Measurements from ENCODE around the gene NLGN1.

NLGN1 gene

DNA sequence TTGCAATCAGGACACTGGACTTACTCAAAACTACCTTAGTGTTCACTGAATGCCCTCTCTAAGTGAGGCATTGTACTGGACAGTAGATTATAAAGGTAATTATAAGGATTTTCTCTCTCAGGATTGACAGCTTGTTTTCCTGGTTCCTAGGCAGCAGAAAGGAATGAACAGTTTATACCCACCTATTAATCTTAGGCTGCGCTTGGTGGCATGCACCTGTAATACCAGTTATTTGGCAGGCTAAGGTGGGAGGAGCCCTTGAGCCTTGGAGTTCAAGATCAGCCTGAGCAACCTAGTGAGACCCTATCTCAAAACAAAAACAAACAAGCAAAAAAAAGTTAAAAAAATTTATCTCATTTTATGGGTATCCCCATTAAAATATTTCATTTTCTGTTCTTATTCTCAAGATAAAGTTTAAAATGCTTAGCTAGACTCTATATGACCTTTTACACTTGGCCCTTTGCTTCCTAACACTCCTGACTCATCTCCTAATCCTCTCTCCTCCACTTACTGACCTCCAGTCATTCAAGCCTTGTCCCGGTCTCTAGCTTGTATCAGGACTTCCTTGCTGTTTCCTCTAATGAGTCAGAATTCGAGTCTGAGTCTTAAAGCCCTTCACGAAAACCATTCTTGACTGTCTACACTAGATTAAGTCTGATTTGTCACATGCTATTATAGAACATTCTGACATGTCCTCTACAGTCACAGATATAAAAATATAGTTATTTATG, 348.6 kb downstream of the NLGN1 start:
- Histone ChIP-seq H3K79me2 (ENCODE audit: insufficient read depth, low read length) (no peaks in the 10 kb centered on the region), H3K4me2 (ENCODE audit: low read length) (no peak overlapping the region), H2AFZ (ENCODE audit: low read length) (no peak overlapping the region), H3K4me1 (ENCODE audit: insufficient read depth, low read length, severe bottlenecking) (no peaks in the 10 kb centered on the region), H3K27ac (ENCODE audit: low read depth, low read length, poor library complexity, severe bottlenecking) (no peak overlapping the region), H3K9ac (ENCODE audit: low read length) (no peak overlapping the region), H3K4me3 (ENCODE audit: low read depth, low read length, poor library complexity, severe bottlenecking) (no peak overlapping the region), H3K36me3 (ENCODE audit: insufficient read depth, low read length) (no peaks in the 10 kb centered on the region), H3K9me3 (ENCODE audit: low read length) (no peaks in the 10 kb centered on the region), H3F3A (ENCODE audit: insufficient read depth, low read length) (no peaks in the 10 kb centered on the region), H3K27me3 (ENCODE audit: insufficient read depth, low read length) (no peaks in the 10 kb centered on the region), H3K9me2 (ENCODE audit: low read depth, low read length) (no peaks in the 10 kb centered on the region), H4K20me1 (ENCODE audit: insufficient read depth, low read length) (no peaks in the 10 kb centered on the region)
- TF ChIP-seq, protein P1, sequence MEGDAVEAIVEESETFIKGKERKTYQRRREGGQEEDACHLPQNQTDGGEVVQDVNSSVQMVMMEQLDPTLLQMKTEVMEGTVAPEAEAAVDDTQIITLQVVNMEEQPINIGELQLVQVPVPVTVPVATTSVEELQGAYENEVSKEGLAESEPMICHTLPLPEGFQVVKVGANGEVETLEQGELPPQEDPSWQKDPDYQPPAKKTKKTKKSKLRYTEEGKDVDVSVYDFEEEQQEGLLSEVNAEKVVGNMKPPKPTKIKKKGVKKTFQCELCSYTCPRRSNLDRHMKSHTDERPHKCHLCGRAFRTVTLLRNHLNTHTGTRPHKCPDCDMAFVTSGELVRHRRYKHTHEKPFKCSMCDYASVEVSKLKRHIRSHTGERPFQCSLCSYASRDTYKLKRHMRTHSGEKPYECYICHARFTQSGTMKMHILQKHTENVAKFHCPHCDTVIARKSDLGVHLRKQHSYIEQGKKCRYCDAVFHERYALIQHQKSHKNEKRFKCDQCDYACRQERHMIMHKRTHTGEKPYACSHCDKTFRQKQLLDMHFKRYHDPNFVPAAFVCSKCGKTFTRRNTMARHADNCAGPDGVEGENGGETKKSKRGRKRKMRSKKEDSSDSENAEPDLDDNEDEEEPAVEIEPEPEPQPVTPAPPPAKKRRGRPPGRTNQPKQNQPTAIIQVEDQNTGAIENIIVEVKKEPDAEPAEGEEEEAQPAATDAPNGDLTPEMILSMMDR (IDR thresholded peaks at IDR 0.05; ENCODE audit: low read length) = no peak; the same call in 1 of the 2 replicates
- no peak for TF ChIP-seq EZH2 (IDR thresholded peaks at IDR 0.05; ENCODE audit: borderline replicate concordance, low read length)

DNA sequence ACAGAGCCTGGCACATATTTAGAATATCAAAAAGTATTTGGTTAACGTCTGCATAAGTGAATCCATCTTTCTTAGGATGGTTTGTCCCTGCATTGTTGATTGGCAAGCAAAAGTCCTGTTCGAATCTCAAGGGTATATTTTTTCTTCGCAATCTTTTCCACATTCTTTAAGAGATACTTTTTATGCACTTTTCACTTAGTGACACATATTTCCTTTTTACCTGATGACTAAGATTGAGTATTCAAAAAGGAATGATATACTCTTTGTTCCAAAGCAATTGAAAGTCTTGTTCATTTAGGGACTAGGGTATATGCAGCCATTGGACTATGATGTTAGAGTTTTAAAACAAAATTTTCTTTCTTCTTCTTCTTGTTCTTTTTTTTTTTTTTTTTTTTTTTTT, 349.9 kb downstream of the NLGN1 start:
- Histone ChIP-seq H3K4me2 (ENCODE audit: low read length) (no peak overlapping the region), H3K27me3 (ENCODE audit: insufficient read depth, low read length) (no peaks in the 10 kb centered on the region), H3K9ac (ENCODE audit: low read length) (no peak overlapping the region), H3K79me2 (ENCODE audit: insufficient read depth, low read length) (no peaks in the 10 kb centered on the region), H3K9me2 (ENCODE audit: low read depth, low read length) (no peaks in the 10 kb centered on the region), H3K27ac (ENCODE audit: low read depth, low read length, poor library complexity, severe bottlenecking) (no peak overlapping the region), H3K4me3 (ENCODE audit: low read depth, low read length, poor library complexity, severe bottlenecking) (no peak overlapping the region), H3K9me3 (ENCODE audit: low read length) (no peaks in the 10 kb centered on the region), H2AFZ (ENCODE audit: low read length) (no peak overlapping the region), H3F3A (ENCODE audit: insufficient read depth, low read length) (no peaks in the 10 kb centered on the region), H4K20me1 (ENCODE audit: insufficient read depth, low read length) (no peaks in the 10 kb centered on the region), H3K36me3 (ENCODE audit: insufficient read depth, low read length) (no peaks in the 10 kb centered on the region), H3K4me1 (ENCODE audit: insufficient read depth, low read length, severe bottlenecking) (no peaks in the 10 kb centered on the region)
- TF ChIP-seq EZH2 (IDR thresholded peaks at IDR 0.05; ENCODE audit: borderline replicate concordance, low read length) = no peak
- TF ChIP-seq, protein P1 (IDR thresholded peaks at IDR 0.05; ENCODE audit: low read length) = no peak

DNA sequence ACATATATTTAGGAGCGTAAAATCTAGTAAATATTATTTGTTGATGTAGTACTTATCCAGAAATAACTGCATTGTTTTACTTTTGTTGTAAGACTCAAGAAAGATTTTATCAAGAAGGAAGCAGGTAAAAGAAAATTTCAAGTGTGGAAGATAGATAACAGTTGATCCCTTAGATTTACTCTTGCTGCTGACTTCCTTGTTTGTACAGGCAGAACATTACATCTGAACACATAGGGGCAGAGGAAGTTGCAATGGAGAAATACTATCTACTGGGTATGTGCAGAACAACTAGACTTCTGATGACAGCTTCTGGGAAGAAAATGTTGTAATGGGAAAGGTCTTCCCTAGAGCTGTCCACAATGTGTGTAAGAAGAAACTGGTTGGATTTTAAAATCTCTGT, 350.6 kb downstream of the NLGN1 start:
- Histone ChIP-seq H3K27me3 (ENCODE audit: insufficient read depth, low read length) (no peaks in the 10 kb centered on the region), H3K9ac (ENCODE audit: low read length) (no peak overlapping the region), H4K20me1 (ENCODE audit: insufficient read depth, low read length) (no peaks in the 10 kb centered on the region), H3K27ac (ENCODE audit: low read depth, low read length, poor library complexity, severe bottlenecking) (no peak overlapping the region), H3K4me3 (ENCODE audit: low read depth, low read length, poor library complexity, severe bottlenecking) (no peak overlapping the region), H3K79me2 (ENCODE audit: insufficient read depth, low read length) (no peaks in the 10 kb centered on the region), H2AFZ (ENCODE audit: low read length) (no peak overlapping the region), H3F3A (ENCODE audit: insufficient read depth, low read length) (no peaks in the 10 kb centered on the region), H3K4me1 (ENCODE audit: insufficient read depth, low read length, severe bottlenecking) (no peaks in the 10 kb centered on the region), H3K9me2 (ENCODE audit: low read depth, low read length) (no peaks in the 10 kb centered on the region), H3K36me3 (ENCODE audit: insufficient read depth, low read length) (no peaks in the 10 kb centered on the region), H3K9me3 (ENCODE audit: low read length) (no peaks in the 10 kb centered on the region), H3K4me2 (ENCODE audit: low read length) (no peak overlapping the region)
- TF ChIP-seq, protein P1 (IDR thresholded peaks at IDR 0.05; ENCODE audit: low read length) = no peak
- no peak for TF ChIP-seq EZH2 (IDR thresholded peaks at IDR 0.05; ENCODE audit: borderline replicate concordance, low read length)

Measured in OCI-LY1 (cell line).